ELF-1 (cell line): ENCODE results near the gene GRHL3.

Experiments used
- DNase-seq: peaks from one replicate; pipeline ENCODE4 v3.0.0-alpha.2; 2016; ENCODE audit warnings: low read depth, low spot score

Gene GRHL3

DNA sequence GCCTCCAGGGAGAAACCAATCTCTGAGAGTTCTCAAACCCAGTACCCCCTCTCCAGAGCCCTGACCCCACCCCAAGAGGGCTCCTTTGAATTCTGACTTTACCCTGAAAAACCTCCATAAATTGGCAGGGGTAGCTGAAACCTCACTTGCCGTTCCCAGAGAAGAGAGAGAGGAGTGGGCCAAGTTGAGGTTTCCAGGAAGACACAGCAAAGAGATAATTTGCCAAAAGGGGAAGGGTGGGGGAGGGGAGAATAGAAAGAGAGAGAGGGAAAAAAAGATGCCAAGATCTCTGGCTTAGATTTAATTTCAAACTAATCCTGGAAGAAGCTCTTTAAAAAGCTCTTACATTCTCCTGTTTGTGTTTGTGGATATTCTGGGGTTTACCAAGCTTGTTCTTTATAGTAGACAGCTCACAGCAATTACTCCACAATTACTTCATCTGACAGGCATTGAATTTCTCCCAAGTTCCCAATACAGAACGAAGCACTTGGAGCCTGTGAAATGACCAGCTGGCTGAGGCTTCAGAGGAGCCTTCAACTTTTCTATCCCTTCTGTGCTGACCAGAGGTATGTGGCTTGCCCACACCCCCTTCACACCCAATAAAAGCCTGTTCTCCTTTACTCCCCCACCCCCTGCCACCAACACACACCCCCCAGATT is 1.1 kb upstream of the GRHL3 start:
- no peak for DNase-seq

DNA sequence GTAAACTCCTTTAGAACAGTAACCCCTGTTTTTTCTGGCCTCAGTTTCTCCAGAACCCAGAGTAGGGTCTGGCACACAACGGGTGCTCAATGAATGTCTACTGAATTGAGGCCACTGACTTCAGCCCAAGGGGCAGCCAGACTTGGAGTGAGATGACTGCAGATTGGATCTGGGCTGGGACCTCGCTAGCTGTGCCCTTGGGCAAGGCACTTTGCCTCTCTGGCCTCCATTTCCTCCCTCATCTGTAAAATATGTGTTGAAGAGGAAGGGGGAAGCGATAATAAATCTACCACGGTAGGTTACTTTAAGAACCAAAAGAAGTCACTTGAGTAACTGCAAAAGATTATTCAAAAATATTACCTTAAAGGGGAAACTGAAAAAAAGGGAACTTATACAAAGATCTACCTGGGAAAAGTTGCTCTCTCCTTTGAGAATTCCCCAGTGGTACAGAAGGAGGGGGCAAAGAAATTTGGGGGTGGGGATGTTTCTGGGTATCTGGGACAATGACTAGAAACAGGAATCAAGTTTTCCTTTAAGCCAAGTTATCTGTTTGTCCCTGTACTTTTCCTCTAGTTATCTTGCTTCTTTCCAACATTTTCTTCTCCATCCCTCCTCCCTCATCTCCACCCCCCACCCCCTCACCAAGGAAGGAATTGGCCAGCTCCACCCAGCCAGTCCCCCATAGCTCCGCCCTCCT is 394 bp upstream of the GRHL3 start:
- no peak for DNase-seq

DNA sequence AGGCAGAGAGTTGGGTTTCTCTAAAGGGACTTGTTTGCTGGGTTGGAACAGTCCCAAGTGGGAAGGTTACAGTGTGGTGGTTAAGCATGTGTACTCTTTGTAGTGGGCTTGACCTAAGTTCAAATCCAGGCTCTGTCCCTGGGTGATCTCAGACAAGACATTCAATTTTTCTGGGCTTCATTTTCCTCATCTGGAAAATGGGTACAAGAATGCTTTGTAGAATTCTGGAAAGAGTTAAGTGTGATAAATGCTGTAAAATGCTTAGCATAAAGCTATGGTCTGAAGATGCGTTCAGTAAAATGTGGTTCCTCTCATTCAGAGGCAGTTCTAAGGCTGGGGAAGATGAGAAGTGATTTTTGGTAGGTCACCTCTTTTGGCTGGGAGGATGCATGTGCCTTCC is 805 bp downstream of the GRHL3 start:
- no peak for DNase-seq

DNA sequence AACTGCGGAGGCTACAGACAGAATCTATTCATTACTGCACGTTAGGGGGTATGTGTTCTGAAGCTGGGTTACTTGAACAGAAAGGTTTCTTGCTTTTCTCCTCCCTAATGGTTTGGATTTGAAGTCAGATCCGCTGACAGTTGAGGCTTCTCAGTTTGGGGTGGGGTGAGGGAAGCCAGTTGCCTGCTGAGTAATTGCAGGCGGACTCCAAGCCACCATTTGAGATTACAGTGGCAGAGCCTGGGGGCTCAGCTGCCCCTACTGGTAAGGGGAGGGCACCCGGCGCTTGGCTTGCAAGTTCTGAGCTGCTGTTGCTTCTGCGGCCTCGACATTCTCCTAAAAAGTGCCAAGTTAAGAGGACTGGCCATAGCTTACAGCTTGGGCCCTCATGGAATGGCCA is 2.0 kb downstream of the GRHL3 start:
- peak; percentile 82 for DNase-seq

DNA sequence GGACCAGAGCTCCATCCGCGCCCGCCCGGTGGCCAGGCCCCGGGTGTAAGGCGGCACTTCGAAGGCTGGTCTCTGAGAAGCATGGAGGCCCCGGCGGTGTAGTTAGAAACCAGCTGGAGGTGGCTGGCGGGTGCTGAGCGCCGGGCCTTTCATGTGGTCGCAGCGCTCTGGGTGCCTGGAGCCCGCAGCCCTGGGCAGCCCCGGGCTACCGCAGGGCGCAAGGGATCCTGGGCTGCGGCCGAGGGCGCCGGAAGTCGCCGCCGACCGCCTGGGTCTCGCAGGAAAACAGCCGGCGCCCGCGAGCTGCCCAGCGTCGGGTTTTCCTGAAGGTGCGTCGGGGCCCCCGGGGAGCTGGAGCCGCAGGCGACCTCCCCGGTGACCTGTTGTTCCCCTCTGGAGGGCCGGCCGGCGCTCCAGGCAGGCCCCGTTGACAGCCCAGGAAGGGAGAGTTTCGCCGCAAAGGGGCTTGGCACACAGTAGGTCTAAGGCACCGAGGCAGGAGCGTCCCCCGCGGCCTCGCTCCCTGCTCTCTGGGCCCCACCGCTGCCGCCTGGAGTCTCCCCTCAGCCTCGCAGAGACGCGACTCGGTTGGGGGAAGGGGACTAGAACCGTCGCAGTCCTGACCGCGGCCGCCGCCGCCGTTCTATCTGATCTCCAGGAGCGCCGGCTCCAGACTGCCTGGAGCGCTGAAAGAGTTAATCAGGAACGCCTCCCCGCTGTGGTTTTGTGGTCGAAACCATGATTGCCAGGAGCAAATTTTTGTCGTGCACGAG is 2.7 kb downstream of the GRHL3 start:
- DNase-seq = peak; percentile 94

DNA sequence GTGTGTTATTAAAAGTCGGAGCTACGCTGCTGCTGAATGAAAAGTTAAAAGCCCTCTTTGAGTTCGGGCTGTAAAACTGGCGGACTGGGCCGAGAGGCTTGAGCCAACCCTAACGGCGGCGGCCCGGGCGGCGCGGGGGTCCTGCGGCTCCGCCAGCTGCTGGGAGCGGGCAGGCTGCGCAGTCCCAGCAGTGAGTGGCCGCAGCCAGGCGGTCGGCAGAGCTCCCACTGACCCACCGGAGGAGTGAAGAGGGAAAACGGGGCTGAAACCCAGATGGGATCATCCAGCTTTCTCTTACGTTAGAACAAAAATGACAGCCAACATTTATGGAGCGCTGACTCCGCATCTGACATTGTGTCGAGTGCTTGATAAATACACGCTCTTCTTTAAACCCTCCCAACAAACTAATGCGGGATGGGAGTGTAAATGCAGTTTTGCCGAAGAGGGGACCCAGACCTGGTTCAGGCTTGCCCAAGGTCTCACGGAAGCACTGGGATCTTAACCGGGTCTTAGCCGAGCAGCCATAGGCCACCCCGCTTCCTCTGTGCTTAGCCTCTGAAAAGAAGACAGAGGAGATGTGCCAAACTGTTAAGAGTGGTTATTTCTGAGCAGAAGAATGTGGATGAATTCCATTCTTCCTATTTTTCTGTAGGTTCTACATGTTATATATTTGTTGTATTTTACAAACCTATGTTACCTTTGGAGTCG is 3.5 kb downstream of the GRHL3 start:
- DNase-seq = no peak

DNA sequence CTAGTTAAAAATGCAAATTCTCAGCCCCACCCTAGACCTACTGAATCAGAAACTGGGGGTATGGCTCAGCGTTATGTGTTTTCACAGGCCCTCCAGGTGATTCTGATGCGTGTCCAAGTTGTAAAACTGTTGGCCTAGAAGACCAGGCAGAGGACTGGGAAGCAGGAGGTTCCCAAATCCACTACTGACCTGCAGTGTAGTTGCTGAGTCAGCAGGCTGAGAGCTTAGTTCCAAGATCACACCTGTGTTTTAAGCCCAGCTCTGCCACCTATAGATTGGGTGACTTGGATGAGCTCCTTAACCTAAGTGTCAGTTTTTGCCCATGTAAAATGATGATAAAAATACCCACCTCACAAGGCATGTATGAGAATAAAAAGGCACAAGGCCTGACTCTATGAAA is 4.1 kb downstream of the GRHL3 start:
- DNase-seq = no peak

DNA sequence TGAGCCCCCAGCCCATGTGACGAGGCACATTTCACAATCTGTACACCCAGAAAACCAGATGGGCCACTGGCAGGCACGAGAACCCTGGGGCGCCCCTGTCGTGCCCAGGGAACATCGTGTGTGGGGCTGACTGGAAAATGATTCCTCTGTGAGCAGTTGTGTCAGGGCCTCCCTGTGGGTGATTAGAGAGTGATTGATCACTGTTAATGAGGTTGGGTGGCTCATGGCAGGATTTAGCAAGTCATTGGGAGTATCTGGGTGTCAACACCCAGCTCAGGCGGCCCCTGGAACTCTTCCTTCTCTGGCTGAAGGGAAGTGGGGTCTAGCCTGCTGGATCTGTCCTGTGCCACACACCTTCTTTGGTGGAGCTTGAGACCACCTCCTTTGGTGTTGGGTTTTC is 5.7 kb downstream of the GRHL3 start:
- DNase-seq = no peak

DNA sequence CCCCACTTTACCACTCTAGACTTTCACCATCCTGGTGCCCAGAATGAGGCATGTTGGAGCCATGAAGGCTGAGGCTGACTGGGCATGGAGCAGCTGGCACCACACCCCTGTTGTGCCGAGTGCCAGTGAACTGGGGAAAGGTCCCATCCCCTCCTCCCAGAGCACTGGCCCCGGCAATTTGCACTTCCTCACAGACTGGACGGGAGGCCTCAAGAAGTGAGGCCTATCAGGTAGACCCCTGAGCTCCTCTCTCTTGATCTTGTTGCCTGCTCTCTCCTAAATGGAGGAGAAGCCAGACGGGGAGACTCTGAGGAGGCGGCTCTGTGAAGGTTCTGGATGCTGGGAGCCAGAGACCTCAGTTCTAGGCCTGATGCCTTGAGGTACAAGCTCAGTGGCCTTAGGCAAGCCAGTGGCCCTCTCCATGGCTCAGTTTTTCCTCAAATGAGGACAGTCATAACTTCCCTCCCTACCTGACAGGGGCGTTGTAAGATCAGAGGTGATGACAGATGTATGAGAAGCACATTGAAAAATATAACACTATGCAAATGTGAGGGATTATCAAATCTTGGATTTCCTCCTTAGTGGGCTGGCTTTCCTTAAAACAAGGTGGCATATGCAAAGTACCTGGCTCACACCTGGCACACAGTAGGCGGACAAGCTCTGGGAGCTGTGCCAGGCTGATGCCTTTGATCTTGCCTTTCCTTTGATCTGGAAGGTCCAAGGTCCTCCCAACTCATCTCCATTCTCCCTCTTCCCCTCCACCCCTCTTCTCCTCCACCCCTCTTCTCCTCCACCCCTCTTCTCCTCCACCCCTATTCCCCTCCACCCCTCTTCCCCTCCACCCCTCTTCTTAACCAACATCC is 6.7 kb downstream of the GRHL3 start:
- DNase-seq = no peak

DNA sequence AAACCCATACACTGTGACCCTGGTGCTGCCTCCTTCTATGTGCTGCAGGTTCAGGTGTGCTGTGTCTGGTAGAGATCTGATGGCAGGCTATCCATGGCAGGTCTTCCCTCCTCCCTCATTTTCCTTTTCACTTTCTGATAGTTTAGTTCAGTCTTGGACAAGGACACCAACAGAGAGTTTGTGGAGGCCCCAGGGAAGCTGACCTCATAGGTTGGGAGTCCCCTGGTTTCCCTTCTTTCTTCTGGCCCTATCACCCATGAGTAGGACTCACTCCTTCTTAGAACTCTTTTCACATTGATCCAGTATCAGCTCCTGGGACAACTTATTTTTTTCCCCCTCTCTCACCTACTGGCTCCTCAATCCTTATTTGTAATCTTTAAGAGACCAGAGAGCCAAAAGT is 8.3 kb downstream of the GRHL3 start:
- DNase-seq = no peak

DNA sequence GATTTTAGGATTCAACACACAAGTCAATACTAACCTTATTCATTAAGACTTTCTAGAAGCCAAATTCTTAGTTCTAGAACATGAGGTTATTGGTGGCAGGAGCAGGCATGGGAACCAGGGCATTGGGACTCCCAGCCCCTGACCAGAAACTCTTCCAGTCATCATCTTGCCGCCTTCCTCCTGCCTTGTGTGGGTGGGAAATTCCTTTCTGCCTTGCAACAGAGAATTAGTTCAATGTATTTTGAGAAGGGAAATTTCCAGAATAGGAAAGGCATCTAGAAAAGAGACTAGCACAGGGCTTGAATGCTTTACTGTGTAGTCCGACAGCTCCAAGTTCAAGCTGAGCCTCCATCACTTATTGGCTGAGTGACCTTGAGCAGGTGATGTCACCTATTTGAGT is 8.7 kb downstream of the GRHL3 start:
- no peak for DNase-seq

DNA sequence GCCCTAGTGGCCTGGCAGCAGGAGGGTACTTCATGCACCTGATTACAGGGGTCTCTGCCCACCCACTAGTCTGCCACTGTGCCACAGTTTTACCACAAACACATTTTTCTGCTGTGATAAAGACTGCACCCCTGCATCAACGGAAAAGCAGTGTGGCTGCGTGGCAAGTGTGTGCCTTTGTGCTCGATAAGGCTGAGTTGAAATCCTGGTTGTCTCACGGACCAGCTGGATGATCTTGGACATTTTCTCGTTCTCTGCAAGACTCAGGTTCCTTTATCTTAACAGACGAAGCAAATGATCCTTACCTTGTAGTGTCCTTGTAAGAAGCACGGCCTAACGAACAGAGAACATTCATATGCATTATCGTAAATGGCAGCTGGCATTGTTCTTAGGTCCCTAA is 10.2 kb downstream of the GRHL3 start:
- no peak for DNase-seq

DNA sequence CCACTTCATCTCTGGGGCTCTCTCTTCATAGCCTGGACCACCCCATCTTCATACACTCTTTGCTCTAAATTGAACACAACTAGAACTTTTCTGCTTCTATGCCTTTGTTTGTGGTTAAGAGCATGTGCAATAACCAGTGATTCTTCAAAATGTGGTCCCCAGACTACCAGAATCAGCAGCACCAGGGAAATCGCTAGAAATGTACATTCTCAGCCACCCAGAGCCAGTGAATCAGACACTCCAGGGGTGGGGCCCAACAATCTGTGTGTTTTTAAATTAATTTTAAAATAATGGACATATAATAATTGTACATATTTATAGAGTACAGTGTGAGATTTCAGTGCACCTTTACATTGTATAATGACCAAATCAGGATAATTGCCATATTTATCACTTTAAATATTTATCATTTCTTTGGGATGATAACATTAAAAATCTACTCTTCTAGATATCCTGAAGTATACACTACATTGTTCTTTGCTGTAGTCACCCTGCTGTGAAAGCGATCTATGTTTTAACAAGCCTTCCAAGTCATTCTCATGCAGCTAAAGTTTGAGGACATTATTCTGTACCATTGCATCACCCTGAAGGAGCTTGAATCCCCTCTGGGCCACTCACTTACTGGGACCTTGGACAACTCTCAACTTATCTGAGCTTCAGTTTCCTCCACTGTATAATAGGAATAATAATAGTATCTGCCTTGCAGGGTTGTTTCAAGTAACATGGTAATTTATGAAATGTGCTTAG is 10.8 kb downstream of the GRHL3 start:
- no peak for DNase-seq

DNA sequence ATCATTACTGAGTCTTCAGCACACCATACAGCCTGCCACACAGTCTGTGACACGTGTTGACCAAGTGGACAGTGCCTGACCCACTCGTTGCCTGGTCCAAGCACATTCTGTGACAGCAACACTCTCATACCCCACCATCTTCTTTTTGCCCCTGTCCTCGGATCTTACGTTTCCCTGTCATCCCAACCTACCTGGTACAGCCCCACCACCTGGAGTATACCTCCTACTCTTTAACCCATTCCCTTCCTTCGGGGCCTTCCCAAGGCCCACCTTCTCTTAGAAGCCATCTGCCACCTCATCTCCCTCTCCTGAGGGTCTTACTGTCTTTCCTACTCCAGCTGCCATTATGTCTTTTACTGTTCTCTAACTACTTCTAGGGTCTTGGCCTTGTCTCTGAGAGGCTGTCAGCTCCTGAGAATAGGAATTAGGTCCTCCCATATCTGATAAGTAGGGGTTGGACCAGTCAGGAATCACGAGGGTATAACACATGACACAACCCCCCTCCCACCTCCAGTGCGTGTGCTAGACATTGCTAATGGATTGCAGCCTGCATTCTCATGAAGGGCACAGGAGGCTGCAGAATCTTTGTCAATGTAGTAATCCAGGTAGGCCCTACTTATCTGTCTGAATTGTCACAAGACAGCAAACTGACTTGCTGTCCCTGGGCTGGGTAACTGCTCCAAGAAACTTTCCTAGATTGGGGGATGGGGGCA is 13.0 kb downstream of the GRHL3 start:
- no peak for DNase-seq

DNA sequence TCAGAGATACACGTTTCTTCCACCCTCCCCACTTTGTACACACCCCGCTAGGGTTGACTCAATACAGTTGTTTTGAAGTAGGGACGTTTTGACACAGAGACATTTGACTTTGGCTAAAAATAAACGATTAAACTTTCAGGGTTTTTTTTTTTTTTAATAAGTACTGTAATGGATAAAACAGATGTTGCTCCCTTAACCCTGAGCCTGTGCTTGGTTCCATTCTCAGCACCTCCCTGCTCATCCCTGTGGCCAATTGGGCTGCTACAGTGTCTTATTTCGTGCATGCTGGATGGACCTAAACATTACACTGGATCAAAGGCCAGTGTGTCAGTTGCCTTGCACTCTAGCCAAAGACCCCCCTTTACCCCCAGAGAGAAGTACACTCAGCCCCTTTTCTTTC is 16.9 kb downstream of the GRHL3 start:
- DNase-seq = no peak

DNA sequence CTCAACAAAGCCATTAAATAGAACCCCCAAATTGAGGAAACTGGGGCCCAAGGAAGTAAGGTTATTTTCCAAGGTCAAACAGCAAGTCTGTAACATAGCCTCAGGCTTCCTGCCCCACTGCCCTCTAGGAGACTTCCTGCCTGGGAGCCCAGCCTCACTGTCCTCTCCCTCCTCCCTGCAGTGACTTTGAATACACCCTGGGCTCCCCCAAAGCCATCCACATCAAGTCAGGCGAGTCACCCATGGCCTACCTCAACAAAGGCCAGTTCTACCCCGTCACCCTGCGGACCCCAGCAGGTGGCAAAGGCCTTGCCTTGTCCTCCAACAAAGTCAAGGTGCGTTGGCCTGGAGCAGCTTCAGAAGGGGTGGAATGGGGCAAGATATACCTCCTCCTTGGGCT is 18.3 kb downstream of the GRHL3 start:
- DNase-seq = peak; percentile 48

DNA sequence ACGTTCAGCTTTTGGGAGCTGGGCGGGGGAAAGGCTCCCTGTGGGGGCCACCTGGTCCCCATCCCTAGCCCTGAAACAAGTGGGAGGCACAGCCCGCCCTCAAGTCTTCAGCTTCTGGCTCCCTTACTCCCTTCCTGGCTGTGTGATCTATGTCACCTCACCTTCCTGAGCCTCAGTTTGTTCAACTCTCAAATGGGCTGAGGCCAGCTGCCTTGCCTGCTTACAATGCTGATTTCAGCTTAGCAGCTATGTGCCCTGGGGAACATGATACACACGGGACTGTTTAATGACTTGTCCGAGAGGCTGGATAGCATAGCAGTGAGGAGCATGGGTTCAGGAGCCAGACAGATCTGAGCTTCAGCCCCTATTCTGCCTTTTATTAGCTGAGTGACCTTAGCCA is 19.3 kb downstream of the GRHL3 start:
- no peak for DNase-seq

DNA sequence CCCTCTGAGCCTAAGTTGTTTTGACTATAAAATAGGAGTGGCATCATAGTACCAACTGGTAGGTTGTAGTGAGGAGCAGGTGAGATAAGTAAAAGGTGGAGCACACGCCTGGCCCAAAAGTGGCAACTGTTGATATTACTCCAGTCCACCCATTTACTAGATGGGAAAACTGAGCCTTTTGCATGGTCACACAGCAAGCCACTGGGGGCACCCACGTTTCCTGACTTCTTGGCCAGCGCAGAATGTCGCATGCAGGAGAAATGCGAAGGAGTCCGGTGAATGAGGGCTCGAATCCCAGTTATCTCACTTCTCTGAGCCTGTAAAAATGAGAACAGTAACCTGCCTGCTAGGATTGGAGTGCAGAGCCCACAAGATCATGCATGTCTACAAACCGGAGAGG is 20.8 kb downstream of the GRHL3 start:
- no peak for DNase-seq

DNA sequence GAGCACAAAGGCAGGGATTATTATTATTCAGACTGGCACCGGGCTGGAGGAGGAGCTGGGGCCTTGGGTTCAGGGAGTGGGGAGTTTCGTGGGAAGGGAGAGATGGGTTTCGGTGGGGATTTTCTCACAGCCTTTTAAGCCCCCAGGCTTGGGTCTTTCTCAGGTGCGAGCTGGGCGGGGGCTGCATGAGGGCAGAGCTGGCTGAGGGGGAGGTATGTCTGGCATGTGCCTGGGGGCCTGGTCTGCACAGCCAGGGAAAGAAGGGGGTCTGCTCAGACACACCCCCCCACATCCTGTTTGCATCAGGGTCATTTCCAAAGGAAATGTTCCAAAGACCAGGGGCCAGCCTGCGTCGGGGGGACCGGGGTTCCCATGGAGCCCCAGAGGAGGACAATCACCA is 21.6 kb downstream of the GRHL3 start:
- DNase-seq = peak; percentile 69

DNA sequence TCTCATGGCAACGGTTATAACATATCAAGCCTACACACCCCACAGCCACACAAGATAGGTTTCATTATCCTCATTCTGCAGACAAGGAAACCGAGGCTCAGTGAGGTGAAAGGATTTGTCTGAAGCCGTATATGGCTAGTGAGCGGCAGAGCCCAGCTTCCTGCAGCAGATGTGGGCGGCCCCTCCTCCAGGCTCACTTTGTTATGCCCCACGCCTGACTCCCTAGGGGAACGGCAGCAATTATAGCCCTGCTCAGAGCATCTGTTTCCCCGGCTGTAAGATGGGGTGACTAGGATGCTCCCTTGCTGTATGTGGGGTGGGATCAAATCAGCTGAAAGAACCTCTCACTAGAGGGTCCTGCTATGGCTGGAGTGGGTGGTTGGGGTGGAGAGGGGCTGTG is 22.1 kb downstream of the GRHL3 start:
- no peak for DNase-seq
